Measurements from ENCODE around the gene PDE4D.

The PDE4D gene

GRCh38 chr5:59037941-59038797, 855.4 kb downstream of the PDE4D start:
- no peak for DNase-seq (ENCODE audit: low read depth)

- DNase-seq (ENCODE audit: low read depth), result no peak
Measured at GRCh38 chr5:59037453-59037852, 856.1 kb downstream of the PDE4D start.

GRCh38 chr5:59037041-59037440, 856.5 kb downstream of the PDE4D start:
- no peak for DNase-seq (ENCODE audit: low read depth)

GRCh38 chr5:59036274-59036961, 857.1 kb downstream of the PDE4D start:
- DNase-seq (ENCODE audit: low read depth), result peak; percentile 6

GRCh38 chr5:59035681-59036080, 857.8 kb downstream of the PDE4D start:
- DNase-seq (ENCODE audit: low read depth), result no peak

GRCh38 chr5:59034498-59035186, 858.9 kb downstream of the PDE4D start:
- peak; percentile 4 for DNase-seq (ENCODE audit: low read depth)

- no peak for DNase-seq (ENCODE audit: low read depth)
Measured at GRCh38 chr5:59027145-59027907, 866.2 kb downstream of the PDE4D start.

GRCh38 chr5:59025734-59026133, 867.8 kb downstream of the PDE4D start:
- no peak for DNase-seq (ENCODE audit: low read depth)

- DNase-seq (ENCODE audit: low read depth), result no peak
Measured at GRCh38 chr5:59021837-59022514, 871.5 kb downstream of the PDE4D start.

GRCh38 chr5:59021286-59021673, 872.2 kb downstream of the PDE4D start:
- DNase-seq (ENCODE audit: low read depth), result no peak

GRCh38 chr5:59020611-59021285, 872.8 kb downstream of the PDE4D start:
- no peak for DNase-seq (ENCODE audit: low read depth)

GRCh38 chr5:59019078-59019477, 874.4 kb downstream of the PDE4D start:
- DNase-seq (ENCODE audit: low read depth), result no peak

GRCh38 chr5:59016925-59017324, 876.6 kb downstream of the PDE4D start:
- DNase-seq (ENCODE audit: low read depth), result no peak

- DNase-seq (ENCODE audit: low read depth), result no peak
Measured at GRCh38 chr5:59008816-59009473, 884.6 kb downstream of the PDE4D start.

- no peak for DNase-seq (ENCODE audit: low read depth)
Measured at GRCh38 chr5:59007460-59008063, 886.0 kb downstream of the PDE4D start.

GRCh38 chr5:59005934-59006701, 887.4 kb downstream of the PDE4D start:
- DNase-seq (ENCODE audit: low read depth), result no peak

GRCh38 chr5:59003641-59004040, 889.9 kb downstream of the PDE4D start:
- no peak for DNase-seq (ENCODE audit: low read depth)

- no peak for DNase-seq (ENCODE audit: low read depth)
Measured at GRCh38 chr5:59003124-59003523, 890.4 kb downstream of the PDE4D start.

Measured in T follicular helper cell (primary cell).